Measurements from ENCODE around the gene CNTNAP2. TPM values are rescaled to one million over a fixed set of nuclear protein-coding genes. Genes with fewer than 3 reads are reported as not detected.

The CNTNAP2 gene
- total and polyA plus RNA-seq, 2 of the 8 experiments (the other 6 are each of a cell fraction or from before 2014, with no cell fraction given) = 27.9 to 71.0 TPM

DNA sequence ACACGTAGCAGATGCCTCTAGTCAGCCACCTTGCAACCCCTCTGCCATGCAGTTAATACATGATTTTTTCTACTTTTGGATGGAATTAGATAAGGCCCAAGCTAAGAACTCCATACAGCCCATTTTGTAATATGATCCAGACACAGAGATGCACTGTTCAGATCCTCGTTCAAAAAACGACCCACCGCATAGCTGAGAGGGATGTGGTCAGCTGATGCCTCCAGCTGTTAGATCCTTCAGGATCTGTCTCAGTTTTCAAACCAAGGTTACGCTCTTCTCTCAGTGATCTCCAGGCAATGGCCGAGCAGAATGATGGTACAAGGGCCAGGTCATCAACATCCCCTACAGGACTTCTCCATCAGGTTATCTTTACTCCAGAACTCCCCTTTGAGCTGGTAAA lies 1592.3 kb downstream of the CNTNAP2 start:
- H4K91ac ChIP-seq (replicated peaks; ENCODE audit: insufficient read length, low read length) = no peak overlapping the region
- ChIA-PET CTCF (ENCODE audit: partially characterized antibody) (no interaction called here), POLR2A (ENCODE audit: partially characterized antibody) (no interaction called here)
- H3K4ac ChIP-seq (replicated peaks; ENCODE audit: insufficient read length, low read depth, low read length) = no peak overlapping the region
- H3K14ac ChIP-seq (ENCODE audit: insufficient read length) = no peak overlapping the region
- no peak overlapping the region for H3K4me3 ChIP-seq (ENCODE audit: extremely low read depth in 1 of 4, insufficient read depth in 2 of 4, low read depth in 3 of 4, low read length in 4 of 4)
- H3K23ac ChIP-seq (ENCODE audit: insufficient read length) = no peak overlapping the region
- no peak overlapping the region for H4K5ac ChIP-seq (ENCODE audit: insufficient read length, low read depth, low read length)
- H2AK5ac ChIP-seq (ENCODE audit: low read depth, low read length) = no peak overlapping the region
- H3K27me3 ChIP-seq (replicated peaks in 1 of 4; ENCODE audit: control insufficient read depth in 3 of 4, extremely low read depth in 1 of 4, insufficient read depth in 3 of 4, low read length in 3 of 4) = no peaks in the 10 kb centered on the region
- H3K9ac ChIP-seq (replicated peaks in 1 of 4; ENCODE audit: extremely low read depth in 1 of 4, low read depth in 3 of 4, low read length in 3 of 4) = no peak overlapping the region
- H3K27ac ChIP-seq (ENCODE audit: low read depth, low read length) = no peak overlapping the region
- no peak overlapping the region for H3K18ac ChIP-seq (ENCODE audit: extremely low read depth, low read length)
- FAIRE-seq (no peak), DNase-seq (ENCODE audit: low read depth in 1 of 2, low spot score in 2 of 2) (no peak)
- 0 out of 4 replicates have a peak, but pooled peaks cover 0 to 4% of the 10 kb centered on the region in 2 experiments for H3K9me3 ChIP-seq (ENCODE audit: insufficient read depth in 2 of 2, low read depth in 1 of 2, low read length in 1 of 2)
- TF ChIP-seq BACH1 (IDR thresholded peaks at IDR 0.05; ENCODE audit: low read length) (no peak), CBX5 (IDR thresholded peaks at IDR 0.05; ENCODE audit: low read depth, low read length) (no peak), HDAC6 (IDR thresholded peaks at IDR 0.05; ENCODE audit: low read depth, low read length) (no peak), RNF2 (IDR thresholded peaks at IDR 0.05; ENCODE audit: borderline replicate concordance, low read depth, low read length, missing control alignments, poor library complexity, severe bottlenecking) (no peak), SP2 (IDR thresholded peaks at IDR 0.05; ENCODE audit: low read length) (no peak)
- H3K36me3 ChIP-seq (ENCODE audit: control insufficient read depth in 2 of 4, insufficient read depth in 4 of 4, low read length in 3 of 4) = no peaks in the 10 kb centered on the region
- H3K79me2 ChIP-seq (ENCODE audit: control insufficient read depth in 1 of 2, insufficient read depth in 2 of 2, low read length in 2 of 2) = no peaks in the 10 kb centered on the region
- no peak overlapping the region for H2BK15ac ChIP-seq (ENCODE audit: low read length)
- no peaks in the 10 kb centered on the region for H3K23me2 ChIP-seq (ENCODE audit: low read depth, low read length)
- H2BK5ac ChIP-seq (ENCODE audit: low read depth, low read length) = no peak overlapping the region
- H2BK120ac ChIP-seq (replicated peaks; ENCODE audit: low read depth, low read length) = no peak overlapping the region
- H3K79me1 ChIP-seq (ENCODE audit: low read depth, low read length) = no peaks in the 10 kb centered on the region
- H3K4me1 ChIP-seq (replicated peaks in 1 of 4; ENCODE audit: control insufficient read depth in 3 of 4, insufficient read depth in 4 of 4, low read length in 3 of 4) = no peaks in the 10 kb centered on the region
- H3K56ac ChIP-seq (replicated peaks; ENCODE audit: insufficient read length, low read depth, low read length) = no peak overlapping the region
- no peak overlapping the region for H2AFZ ChIP-seq (ENCODE audit: low read length)
- H4K8ac ChIP-seq (ENCODE audit: extremely low read depth, insufficient read depth, low read length) = no peak overlapping the region
- H3K4me2 ChIP-seq (ENCODE audit: insufficient read depth in 1 of 2, low read depth in 2 of 2, low read length in 2 of 2) = no peak overlapping the region
- 95% methylated on average over 6 of the region's 6 CpGs; no CpG with 5 or more reads in 1 of the 2 experiments for WGBS, 2 experiments (ENCODE audit: extremely low coverage in 1 of 2, insufficient coverage in 1 of 2, insufficient read length in 1 of 2, insufficient replicate concordance in 2 of 2, low coverage in 1 of 2, low lambda C conversion rate in 2 of 2, missing lambda C conversion rate in 1 of 2)
- no peak overlapping the region for H2BK12ac ChIP-seq (ENCODE audit: low read depth, low read length)
- H4K20me1 ChIP-seq (replicated peaks in 1 of 2; ENCODE audit: control insufficient read depth in 1 of 2, insufficient read depth in 2 of 2, low read length in 2 of 2) = no peaks in the 10 kb centered on the region
- no peak overlapping the region for H2BK20ac ChIP-seq (ENCODE audit: low read length)
